ENCODE results near the gene PTPRG.

GRCh38 chr3:61913701-61914100 is 352.3 kb downstream of the PTPRG start:
- TF ChIP-seq POLR2A (IDR thresholded peaks at IDR 0.05; ENCODE audit: low read length) (no peak), GATA1 (IDR thresholded peaks at IDR 0.05; ENCODE audit: low read depth, low read length) (no peak)
